Transverse colon (tissue), 3 donors: ENCODE results near the gene CRABP2.

Experiments used
- EP300 ChIP-seq: sonication (generic); formaldehyde crosslinking; IDR thresholded peaks from one replicate; pipeline ENCODE4 v1.6.1; 2017; ENCODE audit warnings: antibody characterized with exemption, low read depth
- TF ChIP-seq, protein P1 (sequence below), 5 experiments: fragments of 200-600 bp in 3 of 5; fragments of 450-650 bp in 2 of 5; sonication (generic) in 3 of 5; IDR thresholded peaks; 1 replicate in 2 of 5; 2 replicates in 3 of 5; pipeline ENCODE4 v1.5.1; 2016 to 2017; ENCODE audit warnings: antibody characterized with exemption in 5 of 5, inconsistent platforms in 3 of 5, mild to moderate bottlenecking in 2 of 5, moderate library complexity in 1 of 5

DNA sequence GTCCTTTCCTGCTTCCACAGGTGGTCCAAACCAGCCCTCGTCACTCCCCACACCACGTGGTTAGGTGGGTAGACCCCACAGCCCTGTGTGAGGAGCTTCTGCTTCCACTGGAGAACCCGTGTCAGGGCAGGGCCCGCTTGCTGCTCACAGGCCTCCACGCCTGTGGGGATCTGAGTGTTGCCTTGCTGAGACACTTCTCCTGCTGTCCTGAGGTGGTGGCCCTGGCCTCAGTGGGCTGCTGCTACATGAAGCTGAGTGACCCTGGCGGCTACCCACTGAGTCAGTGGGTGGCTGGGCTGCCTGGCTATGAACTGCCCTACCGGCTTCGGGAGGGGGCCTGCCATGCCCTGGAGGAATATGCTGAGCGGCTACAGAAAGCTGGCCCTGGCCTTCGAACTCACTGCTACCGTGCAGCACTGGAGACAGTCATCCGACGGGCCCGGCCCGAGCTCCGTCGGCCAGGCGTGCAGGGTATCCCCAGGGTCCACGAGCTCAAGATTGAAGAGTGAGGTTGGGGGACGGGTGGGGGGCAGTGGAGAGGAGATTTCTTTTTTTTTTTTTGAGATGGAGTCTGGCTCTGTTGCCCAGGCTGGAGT is 28.7 kb upstream of the CRABP2 start:
- TF ChIP-seq, protein P1, sequence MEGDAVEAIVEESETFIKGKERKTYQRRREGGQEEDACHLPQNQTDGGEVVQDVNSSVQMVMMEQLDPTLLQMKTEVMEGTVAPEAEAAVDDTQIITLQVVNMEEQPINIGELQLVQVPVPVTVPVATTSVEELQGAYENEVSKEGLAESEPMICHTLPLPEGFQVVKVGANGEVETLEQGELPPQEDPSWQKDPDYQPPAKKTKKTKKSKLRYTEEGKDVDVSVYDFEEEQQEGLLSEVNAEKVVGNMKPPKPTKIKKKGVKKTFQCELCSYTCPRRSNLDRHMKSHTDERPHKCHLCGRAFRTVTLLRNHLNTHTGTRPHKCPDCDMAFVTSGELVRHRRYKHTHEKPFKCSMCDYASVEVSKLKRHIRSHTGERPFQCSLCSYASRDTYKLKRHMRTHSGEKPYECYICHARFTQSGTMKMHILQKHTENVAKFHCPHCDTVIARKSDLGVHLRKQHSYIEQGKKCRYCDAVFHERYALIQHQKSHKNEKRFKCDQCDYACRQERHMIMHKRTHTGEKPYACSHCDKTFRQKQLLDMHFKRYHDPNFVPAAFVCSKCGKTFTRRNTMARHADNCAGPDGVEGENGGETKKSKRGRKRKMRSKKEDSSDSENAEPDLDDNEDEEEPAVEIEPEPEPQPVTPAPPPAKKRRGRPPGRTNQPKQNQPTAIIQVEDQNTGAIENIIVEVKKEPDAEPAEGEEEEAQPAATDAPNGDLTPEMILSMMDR (IDR thresholded peaks at IDR 0.05): no peak
- TF ChIP-seq EP300: no peak
